RWPE1 (cell line): ENCODE data around the gene CATSPER3.

Source experiments
- CTCF ChIA-PET: fragments of 350-600 bp; sonication (Branson Sonifier 250); formaldehyde crosslinking; extraction: SDS; loops from one replicate; lab custom pipeline; 2021; lab: Yijun Ruan, JAX
- POLR2A ChIA-PET: fragments of 400-600 bp; formaldehyde crosslinking; extraction: SDS; loops from one replicate; lab custom pipeline; 2020; ENCODE audit warnings: antibody characterized with exemption; ENCODE audit not compliant: low non-redundant PET; lab: Yijun Ruan, JAX
- DNase-seq: peaks from one replicate; pipeline ENCODE4 v3.0.0; 2012; ENCODE audit warnings: low spot score
- H3K27ac ChIP-seq: fragments of 450-650 bp; 2 replicates; pipeline ENCODE4 v1.5.1; 2017
- CTCF ChIP-seq: fragments of 450-650 bp; conservative IDR thresholded peaks from 2 replicates; pipeline ENCODE4 v1.5.1; 2017; ENCODE audit warnings: low read depth, mild to moderate bottlenecking

The CATSPER3 gene

DNA sequence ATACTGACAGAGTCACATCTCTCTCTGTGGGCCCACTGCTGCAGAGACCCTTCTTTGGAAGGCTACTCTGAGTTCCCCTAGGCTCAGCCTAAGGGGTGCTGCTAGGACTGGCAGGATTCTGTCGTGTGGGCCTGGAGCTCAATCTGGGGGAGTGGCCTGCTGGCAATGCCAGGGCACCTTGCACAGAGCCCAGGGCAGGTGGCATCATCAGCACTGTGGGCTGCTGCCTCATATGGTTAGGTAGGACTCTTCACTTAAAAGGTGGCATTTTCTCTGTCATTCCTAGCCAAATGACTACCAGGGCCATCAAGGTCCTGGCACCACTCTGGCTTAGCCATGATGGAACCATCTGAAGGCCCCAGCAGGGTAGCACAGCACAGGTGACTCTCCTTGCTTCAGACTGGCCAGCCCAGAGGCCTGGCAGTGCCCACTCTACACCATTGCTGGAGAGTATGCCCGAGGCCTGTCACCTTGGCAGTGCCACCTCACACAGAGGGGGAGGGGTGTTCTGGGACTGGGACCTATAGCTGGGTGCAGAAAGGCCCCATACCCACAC is 44.4 kb downstream of the CATSPER3 start:
- CTCF ChIA-PET: interaction anchor here (0.6 to 1.4 kb wide), 4 partner anchors 12 to 1134 kb away, joined by 3 to 8 read pairs (median 4); no protein-coding TSS in a partner anchor
- POLR2A ChIA-PET: no interaction called here
- H3K27ac ChIP-seq: no peak overlapping the region
- TF ChIP-seq CTCF: no peak
- no peak for DNase-seq

DNA sequence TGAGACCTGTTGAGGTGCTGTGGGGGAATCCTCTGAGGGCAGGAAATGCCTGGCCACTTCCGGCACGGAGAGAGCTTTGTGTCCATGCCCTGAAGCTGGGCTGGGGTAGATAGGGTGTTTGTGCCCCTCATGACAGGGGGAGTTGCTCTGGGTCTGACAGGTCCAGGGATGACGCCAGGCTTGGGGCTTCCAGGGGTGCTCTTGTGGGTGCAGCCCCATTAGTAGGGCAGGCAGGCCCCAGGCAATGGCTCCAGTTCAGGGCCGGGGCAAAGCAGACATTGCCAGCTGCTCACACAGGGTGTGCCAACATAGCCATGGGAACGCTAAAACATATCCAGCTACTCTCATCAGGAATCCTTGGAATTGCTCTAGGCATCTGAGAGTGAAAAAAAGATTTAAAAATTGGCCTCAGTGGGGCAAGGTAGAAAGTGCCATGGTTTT is 45.3 kb downstream of the CATSPER3 start:
- no peak for DNase-seq
- no peak overlapping the region for H3K27ac ChIP-seq
- ChIA-PET CTCF (interaction anchor here (1.6 kb wide), 1 partner anchor 179 kb away, joined by 3 read pairs; no protein-coding TSS in a partner anchor), POLR2A (no interaction called here)
- no peak for TF ChIP-seq CTCF

GRCh38 chr5:135013445-135013844 is 45.7 kb downstream of the CATSPER3 start:
- no peak overlapping the region for H3K27ac ChIP-seq
- DNase-seq: no peak
- CTCF ChIA-PET: interaction anchor here (1.6 kb wide), 1 partner anchor 178 kb away, joined by 3 read pairs; no protein-coding TSS in a partner anchor
- POLR2A ChIA-PET: no interaction called here
- no peak for TF ChIP-seq CTCF

DNA sequence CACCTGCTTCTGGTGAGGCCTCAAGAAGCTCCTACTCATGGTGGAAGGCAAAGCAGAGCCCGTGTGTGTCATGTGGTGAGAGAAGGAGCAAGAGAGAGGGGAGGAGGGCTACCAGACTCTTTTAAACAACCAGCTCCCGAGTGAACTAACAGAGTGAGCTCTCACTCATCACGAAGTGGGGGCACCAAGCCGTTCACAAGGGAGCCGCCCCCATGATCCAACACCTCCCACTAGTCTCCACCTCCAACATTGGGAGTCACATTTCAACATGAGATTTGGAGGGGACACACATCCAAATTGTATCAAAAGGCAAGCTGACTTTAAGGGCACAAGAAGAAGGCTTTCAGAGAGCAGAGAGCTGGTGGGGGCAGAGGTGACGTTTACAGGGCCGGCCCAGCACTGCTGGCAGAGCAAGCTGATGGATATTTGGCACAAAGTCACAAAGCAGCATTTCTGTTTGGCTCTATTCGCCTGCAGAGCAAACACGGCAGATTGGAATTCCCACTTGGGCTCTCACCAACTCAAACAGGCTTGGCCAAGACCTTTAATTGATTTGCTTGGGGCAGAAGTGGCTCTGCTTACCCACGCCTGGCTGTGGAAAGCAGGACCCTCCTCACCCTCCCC is 46.4 kb downstream of the CATSPER3 start:
- ChIA-PET CTCF (interaction anchor here (1.6 kb wide), 1 partner anchor 177 kb away, joined by 3 read pairs; no protein-coding TSS in a partner anchor), POLR2A (no interaction called here)
- DNase-seq: no peak
- 0 out of 2 replicates have a peak overlapping the region, but pooled peaks have one; percentile 5 for H3K27ac ChIP-seq
- no peak for TF ChIP-seq CTCF

DNA sequence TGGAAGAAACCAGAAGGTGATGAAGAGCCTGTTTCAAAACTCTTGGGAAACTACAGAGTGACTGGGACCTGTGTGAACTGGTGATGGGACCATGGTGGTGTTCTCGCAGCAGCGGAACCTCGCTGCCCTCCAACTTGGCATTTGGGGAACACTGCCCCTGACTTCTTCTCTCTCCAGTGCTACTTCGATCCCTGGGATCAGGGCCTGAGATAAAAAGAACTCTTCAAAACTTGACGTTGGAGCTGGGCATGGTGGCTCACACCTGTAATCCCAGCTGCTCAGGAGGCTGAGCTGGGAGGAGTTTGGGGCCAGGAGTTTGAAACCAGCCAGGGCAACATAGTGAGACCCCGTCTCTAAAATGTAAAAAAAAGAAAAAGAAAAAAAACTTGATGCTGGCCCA is 48.2 kb downstream of the CATSPER3 start:
- no peak for TF ChIP-seq CTCF
- POLR2A ChIA-PET: no interaction called here
- CTCF ChIA-PET: no interaction called here
- no peak for DNase-seq
- no peak overlapping the region for H3K27ac ChIP-seq

DNA sequence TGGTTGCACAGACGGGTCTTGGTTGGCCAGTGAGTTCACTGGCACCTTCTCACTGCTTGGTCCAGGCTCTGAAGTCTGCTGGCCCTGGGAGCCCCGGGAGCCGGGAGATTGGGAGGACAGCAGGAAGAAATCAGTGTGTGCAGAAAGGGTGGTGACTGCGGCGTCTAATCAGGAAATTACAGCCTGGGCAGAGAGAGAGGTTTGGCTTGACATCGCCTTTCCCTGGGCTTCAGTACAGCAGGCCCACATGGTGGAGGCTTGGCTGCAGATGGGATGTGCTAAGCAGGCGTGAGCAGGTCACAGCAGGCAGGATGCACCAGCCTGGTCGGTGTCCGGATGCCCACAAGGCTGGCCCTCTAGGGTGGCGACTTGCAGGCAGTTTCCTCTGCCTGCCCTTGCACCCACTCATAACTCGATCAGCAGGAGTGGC is 49.2 kb downstream of the CATSPER3 start:
- DNase-seq: no peak
- TF ChIP-seq CTCF: no peak
- peak overlapping the region; percentile 47 for H3K27ac ChIP-seq
- ChIA-PET CTCF (interaction anchor here (0.6 kb wide), 2 partner anchors 72 to 97 kb away, joined by 3 read pairs; no protein-coding TSS in a partner anchor), POLR2A (no interaction called here)
